ENCODE results near the gene HRH4.

The HRH4 gene

GRCh38 chr18:24515721-24516120 is 55.3 kb downstream of the HRH4 start:
- no peak for DNase-seq

DNA sequence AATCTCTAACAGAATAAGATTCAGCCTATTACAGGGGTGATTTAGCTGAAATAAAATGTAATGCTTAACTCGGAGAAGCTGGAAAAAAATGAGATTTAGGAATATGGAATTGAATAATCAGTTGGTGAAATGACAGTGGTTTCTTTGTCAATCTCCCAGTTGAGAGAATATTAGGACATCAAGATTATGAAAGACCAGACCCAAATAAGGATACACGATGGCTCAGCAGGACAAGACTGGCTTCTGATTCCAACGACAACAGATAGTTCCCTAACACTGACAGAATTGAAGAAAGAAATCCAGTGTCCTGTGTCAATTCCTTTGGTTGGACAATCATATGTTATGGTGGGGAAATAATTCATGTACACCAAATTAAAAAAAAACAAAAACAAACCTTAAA is 55.8 kb downstream of the HRH4 start:
- no peak for DNase-seq

GRCh38 chr18:24517554-24517953 is 57.1 kb downstream of the HRH4 start:
- DNase-seq, result no peak

DNA sequence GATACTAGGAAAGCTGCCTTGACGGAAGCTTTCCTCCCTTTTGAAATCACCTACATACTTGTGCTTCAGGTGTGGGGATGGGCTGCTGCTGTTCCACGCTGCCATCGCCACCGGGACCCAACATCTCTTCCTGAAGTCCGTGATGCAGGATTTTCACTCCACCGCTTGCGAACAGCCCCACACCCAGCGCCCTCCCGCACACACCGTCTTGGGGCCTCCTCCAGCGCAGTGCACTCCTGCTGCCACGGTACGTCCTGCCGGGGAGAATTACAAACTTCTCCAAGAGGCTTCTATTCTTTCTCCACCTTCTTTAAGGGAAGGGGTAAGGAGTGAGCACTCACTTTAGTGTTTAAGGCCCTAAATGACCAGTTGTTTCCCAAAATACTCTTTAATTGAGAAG is 58.2 kb downstream of the HRH4 start:
- no peak for DNase-seq
